ENCODE measurements around the gene ACOXL.

Gene ACOXL

GRCh38 chr2:110848519-110849030, 116.2 kb downstream of the ACOXL start:
- H3K4me1 Mint-ChIP-seq, result peaks cover 24% of the 10 kb centered on the region
- TF ChIP-seq CTCF (IDR thresholded peaks at IDR 0.05), result no peak
- peaks cover 12% of the 10 kb centered on the region for H3K27me3 Mint-ChIP-seq (ENCODE audit: low read depth, poor library complexity)
- peak overlapping the region; percentile 13 for H3K27ac Mint-ChIP-seq
- no peaks in the 10 kb centered on the region for H3K9me3 Mint-ChIP-seq
- H3K4me3 Mint-ChIP-seq, result no peak overlapping the region
- no peak for DNase-seq
- no peaks in the 10 kb centered on the region for H3K36me3 Mint-ChIP-seq (ENCODE audit: low read depth)

- Mint-ChIP-seq H3K9me3 (no peaks in the 10 kb centered on the region), H3K36me3 (ENCODE audit: low read depth) (no peaks in the 10 kb centered on the region), H3K4me3 (no peak overlapping the region), H3K4me1 (peaks cover 20% of the 10 kb centered on the region), H3K27me3 (ENCODE audit: low read depth, poor library complexity) (peaks cover 11% of the 10 kb centered on the region), H3K27ac (peak overlapping the region; percentile 70)
- no peak for TF ChIP-seq CTCF (IDR thresholded peaks at IDR 0.05)
- no peak for DNase-seq
These were observed 119.2 kb downstream of the ACOXL start for GRCh38 chr2:110851531-110851930.

DNA sequence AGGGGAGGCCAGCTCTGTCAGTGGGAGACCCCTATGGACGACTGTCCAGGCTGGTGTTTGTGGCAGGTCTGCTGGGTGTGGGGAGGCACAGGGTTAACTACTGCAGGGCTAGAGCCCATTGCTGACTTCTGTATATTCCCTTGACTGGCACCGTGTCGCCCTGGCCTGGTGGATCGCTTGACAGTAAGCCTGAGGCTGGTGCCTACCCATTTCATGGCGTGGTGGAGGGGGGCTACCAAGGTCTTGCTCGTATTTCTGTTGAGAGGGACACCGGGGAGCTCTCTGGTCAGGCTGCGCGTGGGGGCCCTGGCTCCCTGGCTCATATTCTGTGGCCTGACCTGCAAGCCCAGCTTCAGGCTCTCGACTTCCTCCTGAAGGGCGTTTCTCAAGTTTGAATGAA, 119.7 kb downstream of the ACOXL start:
- no peak for DNase-seq
- Mint-ChIP-seq H3K4me3 (no peak overlapping the region), H3K27me3 (ENCODE audit: low read depth, poor library complexity) (peaks cover 14% of the 10 kb centered on the region), H3K36me3 (ENCODE audit: low read depth) (no peaks in the 10 kb centered on the region), H3K4me1 (peaks cover 15% of the 10 kb centered on the region), H3K9me3 (no peaks in the 10 kb centered on the region), H3K27ac (no peak overlapping the region)
- TF ChIP-seq CTCF (IDR thresholded peaks at IDR 0.05), result no peak

- Mint-ChIP-seq H3K4me1 (peaks cover 12% of the 10 kb centered on the region), H3K27me3 (ENCODE audit: low read depth, poor library complexity) (peaks cover 15% of the 10 kb centered on the region), H3K9me3 (no peaks in the 10 kb centered on the region), H3K36me3 (ENCODE audit: low read depth) (no peaks in the 10 kb centered on the region), H3K4me3 (no peak overlapping the region), H3K27ac (no peak overlapping the region)
- TF ChIP-seq CTCF (IDR thresholded peaks at IDR 0.05), result no peak
- DNase-seq, result no peak
These were observed 120.3 kb downstream of the ACOXL start for GRCh38 chr2:110852541-110853263.

- Mint-ChIP-seq H3K4me1 (peaks cover 16% of the 10 kb centered on the region), H3K9me3 (no peaks in the 10 kb centered on the region), H3K27me3 (ENCODE audit: low read depth, poor library complexity) (peaks cover 18% of the 10 kb centered on the region), H3K27ac (no peak overlapping the region), H3K4me3 (no peak overlapping the region), H3K36me3 (ENCODE audit: low read depth) (no peaks in the 10 kb centered on the region)
- TF ChIP-seq CTCF (IDR thresholded peaks at IDR 0.05), result peak; percentile 47
- peak; percentile 29 for DNase-seq
These were observed 121.1 kb downstream of the ACOXL start for GRCh38 chr2:110853516-110853915.

- Mint-ChIP-seq H3K36me3 (ENCODE audit: low read depth) (no peaks in the 10 kb centered on the region), H3K27ac (no peak overlapping the region), H3K27me3 (ENCODE audit: low read depth, poor library complexity) (peaks cover 18% of the 10 kb centered on the region), H3K4me1 (peaks cover 16% of the 10 kb centered on the region), H3K9me3 (no peaks in the 10 kb centered on the region), H3K4me3 (no peak overlapping the region)
- DNase-seq, result no peak
- no peak for TF ChIP-seq CTCF (IDR thresholded peaks at IDR 0.05)
These were observed 121.6 kb downstream of the ACOXL start for GRCh38 chr2:110853948-110854347.

All from nephron progenitor cell (in vitro differentiated cells).